Upper lobe of right lung (tissue), 1 donor: ENCODE measurements around the gene ANKRD11. TPM values are rescaled to one million over a fixed set of nuclear protein-coding genes. Genes with fewer than 3 reads are reported as not detected.

ENCODE experiments used
- ATAC-seq: fragments of 200-7000 bp; cut with Tn5 transposase; one replicate; pipeline ENCODE4 v1.9.1; 2020; ENCODE audit warnings: mild to moderate bottlenecking, moderate library complexity
- DNase-seq: peaks from one replicate; pipeline ENCODE4 v3.0.0-alpha.2; 2020
- H3K27ac ChIP-seq: fragments of 200-600 bp; one replicate; pipeline ENCODE4 v1.8.0; 2022
- H3K27me3 ChIP-seq: fragments of 200-600 bp; one replicate; pipeline ENCODE4 v1.8.0; 2022; ENCODE audit warnings: mild to moderate bottlenecking
- H3K36me3 ChIP-seq: fragments of 200-600 bp; one replicate; pipeline ENCODE4 v1.8.0; 2022
- H3K4me1 ChIP-seq: fragments of 200-600 bp; one replicate; pipeline ENCODE4 v1.8.0; 2022
- H3K4me3 ChIP-seq: fragments of 200-600 bp; one replicate; pipeline ENCODE4 v1.8.0; 2022; ENCODE audit warnings: mild to moderate bottlenecking
- H3K9me3 ChIP-seq: fragments of 200-600 bp; one replicate; pipeline ENCODE4 v1.8.0; 2022
- intact Hi-C: fragments of 100-400 bp; cut with DNase I; formaldehyde crosslinking; loops from one replicate; pipeline ENCODE4 v1.11.0; 2022
- total RNA-seq: library from RNA; stranded (reverse); fragmentation: NEBNext Ultra II Directional; extraction: Animal tissue kit (Norgen Biotek cat#: 25700); gene quantifications from one replicate; pipeline ENCODE4 v1.2.1, GENCODE V29; 2021
- TF ChIP-seq, protein P1 (sequence below): fragments of 200-600 bp; IDR thresholded peaks from one replicate; pipeline ENCODE4 v1.8.0; 2022; ENCODE audit warnings: antibody characterized with exemption
- donor health status: DM: no; HTN: yes; CAD: no; lungs with severe emphysema.

ANKRD11 gene
- total RNA-seq, 1 donor from 2014 or later: 125 TPM

DNA sequence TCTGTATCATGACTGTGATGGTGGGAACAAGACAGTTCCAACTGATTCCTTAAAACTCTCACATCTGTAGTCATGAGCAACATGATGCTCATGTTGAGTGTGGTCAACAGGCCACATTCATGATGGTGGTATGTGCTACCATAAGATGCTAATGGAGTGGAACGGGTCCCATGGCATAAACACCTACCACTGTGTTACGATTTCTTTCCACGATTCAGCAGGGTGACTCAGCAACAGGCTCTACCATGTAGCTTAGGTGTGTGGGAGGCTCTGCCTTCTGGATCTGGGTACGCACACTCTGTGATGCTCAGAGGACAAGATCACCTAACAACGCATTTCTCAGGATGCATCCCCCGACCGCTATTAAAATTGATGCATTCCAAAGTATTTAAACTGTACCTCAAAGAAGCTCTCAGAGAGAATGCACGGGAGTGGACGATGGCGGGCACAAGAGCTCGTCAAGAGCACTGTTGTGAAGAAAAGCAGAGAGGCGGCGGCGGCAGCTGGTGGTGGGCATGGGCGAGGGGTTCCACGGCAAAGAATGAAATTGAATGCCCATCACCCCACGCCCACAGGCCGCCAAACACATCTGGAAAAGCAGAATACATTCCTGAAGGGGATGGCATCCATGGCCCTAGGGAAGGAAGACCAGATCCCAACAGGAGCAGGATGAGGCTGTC, 139.5 kb downstream of the ANKRD11 start:
- TF ChIP-seq, protein P1, sequence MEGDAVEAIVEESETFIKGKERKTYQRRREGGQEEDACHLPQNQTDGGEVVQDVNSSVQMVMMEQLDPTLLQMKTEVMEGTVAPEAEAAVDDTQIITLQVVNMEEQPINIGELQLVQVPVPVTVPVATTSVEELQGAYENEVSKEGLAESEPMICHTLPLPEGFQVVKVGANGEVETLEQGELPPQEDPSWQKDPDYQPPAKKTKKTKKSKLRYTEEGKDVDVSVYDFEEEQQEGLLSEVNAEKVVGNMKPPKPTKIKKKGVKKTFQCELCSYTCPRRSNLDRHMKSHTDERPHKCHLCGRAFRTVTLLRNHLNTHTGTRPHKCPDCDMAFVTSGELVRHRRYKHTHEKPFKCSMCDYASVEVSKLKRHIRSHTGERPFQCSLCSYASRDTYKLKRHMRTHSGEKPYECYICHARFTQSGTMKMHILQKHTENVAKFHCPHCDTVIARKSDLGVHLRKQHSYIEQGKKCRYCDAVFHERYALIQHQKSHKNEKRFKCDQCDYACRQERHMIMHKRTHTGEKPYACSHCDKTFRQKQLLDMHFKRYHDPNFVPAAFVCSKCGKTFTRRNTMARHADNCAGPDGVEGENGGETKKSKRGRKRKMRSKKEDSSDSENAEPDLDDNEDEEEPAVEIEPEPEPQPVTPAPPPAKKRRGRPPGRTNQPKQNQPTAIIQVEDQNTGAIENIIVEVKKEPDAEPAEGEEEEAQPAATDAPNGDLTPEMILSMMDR: no peak
- H3K4me1 ChIP-seq: peaks cover 40% of the 10 kb centered on the region
- H3K27me3 ChIP-seq: no peaks in the 10 kb centered on the region
- H3K36me3 ChIP-seq: no peaks in the 10 kb centered on the region
- no peaks in the 10 kb centered on the region for H3K9me3 ChIP-seq
- no peak overlapping the region for H3K27ac ChIP-seq
- intact Hi-C loops: no loop called here
- ATAC-seq (no peak), DNase-seq (peak; percentile 59)
- no peak overlapping the region for H3K4me3 ChIP-seq

DNA sequence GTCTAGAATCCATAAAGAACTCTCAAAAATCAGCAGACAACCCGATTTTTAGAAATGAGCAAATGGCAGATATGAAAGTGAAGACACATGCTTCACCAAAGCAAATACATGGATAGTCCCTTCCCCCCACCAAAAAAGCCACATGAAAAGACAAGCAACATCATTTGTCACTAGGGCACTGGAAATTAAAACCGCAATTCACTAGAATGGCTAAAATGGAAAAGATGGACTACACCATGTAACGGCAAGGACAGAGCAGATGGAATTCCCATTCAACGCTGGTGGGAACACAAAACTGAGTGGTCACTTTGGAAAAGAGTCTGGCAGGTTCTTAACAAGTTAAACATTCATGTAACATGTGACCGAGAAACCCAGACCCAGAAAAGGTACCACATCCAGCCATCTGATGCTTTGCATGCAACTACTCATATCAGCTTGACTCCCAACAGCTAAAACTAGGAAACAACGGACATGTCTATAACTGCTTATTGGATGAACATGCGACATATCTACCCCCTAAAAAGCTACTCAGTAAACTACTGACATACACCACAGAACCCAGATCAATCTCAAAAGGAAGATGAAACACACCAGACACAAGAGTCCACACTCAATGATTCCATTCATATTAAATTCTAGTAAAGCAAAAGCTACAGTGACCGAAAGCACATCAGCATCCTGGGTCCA, 140.3 kb downstream of the ANKRD11 start:
- Histone ChIP-seq H3K4me1 (peaks cover 42% of the 10 kb centered on the region), H3K9me3 (no peaks in the 10 kb centered on the region), H3K27me3 (no peaks in the 10 kb centered on the region), H3K36me3 (no peaks in the 10 kb centered on the region), H3K4me3 (no peak overlapping the region), H3K27ac (no peak overlapping the region)
- TF ChIP-seq, protein P1: no peak
- no peak for ATAC-seq
- intact Hi-C loops: no loop called here
- DNase-seq: no peak

DNA sequence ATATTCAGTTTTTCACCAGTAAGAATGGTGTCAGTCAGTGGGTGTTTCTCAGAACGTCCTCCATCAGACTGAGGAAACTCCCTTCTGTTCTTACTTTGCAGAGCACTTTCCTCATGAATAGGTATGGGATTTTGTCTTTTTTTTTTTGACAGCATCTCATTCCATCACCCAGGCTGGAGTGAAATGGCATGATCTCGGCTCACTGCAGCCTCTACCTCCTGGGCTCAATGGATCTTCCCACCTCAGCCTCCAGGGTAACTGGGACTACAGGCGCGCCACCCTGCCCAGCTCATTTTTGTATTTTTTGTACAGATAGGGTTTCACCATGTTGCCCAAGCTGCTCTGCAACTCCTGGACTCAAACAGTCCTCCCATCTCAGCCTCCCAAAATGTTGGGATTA, 142.6 kb downstream of the ANKRD11 start:
- no peak overlapping the region for H3K27ac ChIP-seq
- DNase-seq (no peak), ATAC-seq (no peak)
- no peak overlapping the region for H3K4me3 ChIP-seq
- no peaks in the 10 kb centered on the region for H3K36me3 ChIP-seq
- peaks cover 35% of the 10 kb centered on the region for H3K4me1 ChIP-seq
- H3K9me3 ChIP-seq: no peaks in the 10 kb centered on the region
- intact Hi-C loops: no loop called here
- H3K27me3 ChIP-seq: no peaks in the 10 kb centered on the region
- TF ChIP-seq, protein P1: no peak

- peak; percentile 69 for ATAC-seq
- Histone ChIP-seq H3K27ac (no peak overlapping the region), H3K4me3 (no peak overlapping the region), H3K4me1 (peaks cover 27% of the 10 kb centered on the region), H3K9me3 (no peaks in the 10 kb centered on the region), H3K27me3 (no peaks in the 10 kb centered on the region), H3K36me3 (no peaks in the 10 kb centered on the region)
- peak; percentile 62 for DNase-seq
- intact Hi-C loops: no loop called here
- TF ChIP-seq, protein P1: no peak
Measured at GRCh38 chr16:89346869-89347268, 143.5 kb downstream of the ANKRD11 start.

- no peak overlapping the region for H3K4me3 ChIP-seq
- H3K9me3 ChIP-seq: no peaks in the 10 kb centered on the region
- no peaks in the 10 kb centered on the region for H3K27me3 ChIP-seq
- TF ChIP-seq, protein P1: no peak
- intact Hi-C loops: no loop called here
- DNase-seq (peak; percentile 52), ATAC-seq (peak; percentile 70)
- H3K36me3 ChIP-seq: no peaks in the 10 kb centered on the region
- H3K4me1 ChIP-seq: peaks cover 26% of the 10 kb centered on the region
- no peak overlapping the region for H3K27ac ChIP-seq
Measured at GRCh38 chr16:89345642-89346150, 144.7 kb downstream of the ANKRD11 start.
